B cell (primary cell): Measurements from ENCODE around the gene TRIM44. TPM values are rescaled to one million over a fixed set of nuclear protein-coding genes. Genes with fewer than 3 reads are reported as not detected.

Experiments used
- ATAC-seq: fragments of 200-7000 bp; cut with Tn5 transposase; one replicate; pipeline ENCODE4 v1.10.0; 2021; ENCODE audit warnings: low read depth, mild to moderate bottlenecking, moderate number of reproducible peaks, moderate library complexity
- CTCF ChIA-PET: fragments of 350-600 bp; sonication (Branson Sonifier 250); formaldehyde crosslinking; loops from one replicate; lab custom pipeline; 2021; ENCODE audit warnings: antibody characterized with exemption, inconsistent platforms; lab: Charles Lee
- POLR2A ChIA-PET: fragments of 350-600 bp; sonication (Branson Sonifier 250); formaldehyde crosslinking; loops from one replicate; lab custom pipeline; 2021; ENCODE audit warnings: antibody characterized with exemption; lab: Charles Lee
- DNase-seq: peaks from one replicate; pipeline ENCODE4 v3.0.0; 2013
- H2AFZ ChIP-seq: 2 replicates; pipeline ENCODE4 v1.6.1; 2012; ENCODE audit warnings: mild to moderate bottlenecking, low read depth, low read length; ENCODE audit not compliant: insufficient read depth, poor library complexity, severe bottlenecking
- H3K27ac ChIP-seq, 2 donors: 1 replicate in 1 of 2; 2 replicates in 1 of 2; pipeline ENCODE4 v1.5.1; 2012 to 2013; ENCODE audit warnings: low read length in 2 of 2, mild to moderate bottlenecking in 2 of 2, moderate library complexity in 1 of 2
- H3K27me3 ChIP-seq, 4 experiments: fragments of 200-600 bp in 1 of 4; sonication (generic) in 1 of 4; replicated peaks in 1 of 4; 1 replicate in 2 of 4; 2 replicates in 2 of 4; pipeline versions ENCODE4 v1.6.1 to v1.7.0; 2013 to 2016; ENCODE audit warnings: low read length in 3 of 4, mild to moderate bottlenecking in 2 of 4, mixed read lengths in 1 of 4, moderate library complexity in 1 of 4; ENCODE audit not compliant: insufficient read depth in 4 of 4, control insufficient read depth in 3 of 4; ENCODE audit errors: control extremely low read depth in 1 of 4
- H3K36me3 ChIP-seq, 2 experiments: replicated peaks in 1 of 2; 1 replicate in 1 of 2; 2 replicates in 1 of 2; pipeline versions ENCODE4 v1.6.1 to v1.7.1; 2013; ENCODE audit warnings: low read length in 1 of 2; ENCODE audit not compliant: insufficient read depth in 2 of 2, control insufficient read depth in 1 of 2; ENCODE audit errors: control extremely low read depth in 1 of 2, extremely low read depth in 1 of 2
- H3K4me1 ChIP-seq, 2 donors: fragments of 200-600 bp in 1 of 2; sonication (generic) in 1 of 2; 1 replicate in 1 of 2; 2 replicates in 1 of 2; pipeline versions ENCODE4 v1.5.1 to v1.6.1; 2013 to 2017; ENCODE audit warnings: low read length in 2 of 2; ENCODE audit not compliant: control insufficient read depth in 2 of 2, insufficient read depth in 2 of 2
- H3K4me2 ChIP-seq: replicated peaks from 2 replicates; pipeline ENCODE3; 2012; ENCODE audit warnings: mild to moderate bottlenecking, low read depth, low read length; ENCODE audit not compliant: poor library complexity, severe bottlenecking
- H3K4me3 ChIP-seq, 5 experiments: fragments of 200-600 bp in 1 of 5; sonication (generic) in 1 of 5; 1 replicate in 3 of 5; 2 replicates in 2 of 5; pipeline versions ENCODE4 v1.5.1 to v1.7.0; 2011 to 2016; ENCODE audit warnings: low read length in 4 of 5, mild to moderate bottlenecking in 4 of 5, low read depth in 2 of 5, control low read depth in 1 of 5, moderate library complexity in 1 of 5; ENCODE audit not compliant: insufficient read depth in 1 of 5; ENCODE audit errors: control extremely low read depth in 1 of 5, extremely low read depth in 1 of 5
- H3K79me2 ChIP-seq: fragments of 200-600 bp; sonication (generic); one replicate; pipeline ENCODE4 v1.6.0; 2016; ENCODE audit warnings: low read length; ENCODE audit not compliant: control insufficient read depth, insufficient read depth
- H3K9ac ChIP-seq: fragments of 200-600 bp; sonication (generic); 2 replicates; pipeline ENCODE4 v1.6.1; 2017; ENCODE audit warnings: mild to moderate bottlenecking, low read length, moderate library complexity
- H3K9me3 ChIP-seq, 3 donors: one replicate each; pipeline versions ENCODE4 v1.6.1 to v1.7.1; 2013; ENCODE audit warnings: low read length in 2 of 3; ENCODE audit not compliant: control insufficient read depth in 2 of 3, insufficient read depth in 1 of 3; ENCODE audit errors: control extremely low read depth in 1 of 3
- H4K20me1 ChIP-seq: 2 replicates; pipeline ENCODE4 v1.6.0; 2012; ENCODE audit warnings: mild to moderate bottlenecking, low read length; ENCODE audit not compliant: insufficient read depth, control insufficient read depth, poor library complexity, severe bottlenecking
- H3K27ac Mint-ChIP-seq: one replicate; pipeline ENCODE4 v1.8.0; 2021; ENCODE audit warnings: mixed read lengths
- H3K27me3 Mint-ChIP-seq: one replicate; pipeline ENCODE4 v1.8.0; 2021; ENCODE audit warnings: mixed read lengths
- H3K4me1 Mint-ChIP-seq: one replicate; pipeline ENCODE4 v1.8.0; 2021; ENCODE audit warnings: mixed read lengths
- H3K4me3 Mint-ChIP-seq: one replicate; pipeline ENCODE4 v1.8.0; 2021; ENCODE audit warnings: mixed read lengths
- H3K9me3 Mint-ChIP-seq: one replicate; pipeline ENCODE4 v1.8.0; 2022; ENCODE audit warnings: mixed read lengths; ENCODE audit not compliant: insufficient read depth
- EZH2 ChIP-seq: IDR thresholded peaks from 2 replicates; pipeline ENCODE4 v1.6.1; 2012; ENCODE audit warnings: borderline replicate concordance, low read depth, mild to moderate bottlenecking, moderate library complexity, low read length; ENCODE audit not compliant: insufficient read depth, poor library complexity, severe bottlenecking
- WGBS: methylation state at CpG from one replicate; pipeline ENCODE4 v1.1.5; 2013; ENCODE audit warnings: missing lambda C conversion rate; ENCODE audit not compliant: insufficient coverage; 5-methylcytosine and 5-hydroxymethylcytosine counted together
- intact Hi-C: fragments of 100-400 bp; cut with micrococcal nuclease; formaldehyde crosslinking; loops from one replicate; pipeline ENCODE4 v1.10.0; 2022
- polyA plus RNA-seq: library from polyadenylated mRNA; depleted of rRNA; stranded (reverse); fragments of >200 nt; gene quantifications from 2 replicates; pipeline ENCODE4 v1.2.3, GENCODE V29; 2012
- total RNA-seq, 2 donors: library from RNA; stranded (reverse); fragments of 120-200 nt in 1 of 2; gene quantifications; 1 replicate in 1 of 2; 2 replicates in 1 of 2; pipeline versions ENCODE4 v1.2.3 to v1.2.4, GENCODE V29; 2013 to 2022
- TF ChIP-seq, protein P1 (sequence below): fragments of 200-600 bp; IDR thresholded peaks from one replicate; pipeline ENCODE4 v1.8.0; 2022; ENCODE audit warnings: antibody characterized with exemption, mild to moderate bottlenecking

The TRIM44 gene
- total and polyA plus RNA-seq, 2 donors (not counting 1 experiment from before 2014, with no cell fraction given), result 39.1 to 71.1 TPM

DNA sequence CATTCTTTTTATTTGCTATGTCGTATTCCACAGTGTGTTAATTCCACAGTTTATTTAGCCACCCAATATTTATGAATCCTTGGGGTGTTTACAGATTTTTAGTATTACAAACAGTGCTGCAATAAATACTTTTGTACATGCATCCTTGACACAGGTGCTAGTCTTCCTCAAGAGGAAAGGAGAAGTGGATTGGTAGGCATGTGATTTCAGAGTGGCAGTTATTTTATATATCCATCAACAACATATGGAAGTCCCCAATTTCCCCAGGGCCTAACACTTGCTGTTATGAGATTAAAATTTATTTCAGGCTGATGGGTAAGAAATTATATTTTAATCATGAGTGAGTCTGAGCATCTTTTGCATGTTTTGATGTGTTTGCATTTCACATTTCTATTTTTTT is 17.9 kb downstream of the TRIM44 start:
- Mint-ChIP-seq H3K27me3 (no peaks in the 10 kb centered on the region), H3K4me3 (no peak overlapping the region), H3K27ac (no peak overlapping the region), H3K4me1 (peaks cover 74% of the 10 kb centered on the region), H3K9me3 (no peaks in the 10 kb centered on the region)
- Histone ChIP-seq H3K79me2 (peaks cover 80% of the 10 kb centered on the region), H3K27ac (peak overlapping the region in 1 of 2 donors; percentile 14), H3K9me3 (no peaks in the 10 kb centered on the region), H3K36me3 (peaks cover 0 to 7% of the 10 kb centered on the region in 2 experiments), H3K9ac (no peak overlapping the region), H3K27me3 (no peaks in the 10 kb centered on the region), H3K4me2 (no peak overlapping the region), H4K20me1 (peaks cover 51% of the 10 kb centered on the region), H2AFZ (no peak overlapping the region), H3K4me3 (no peak overlapping the region), H3K4me1 (peaks cover 29 to 57% of the 10 kb centered on the region in 2 donors)
- CTCF ChIA-PET, result no interaction called here
- intact Hi-C loops, result no loop called here
- no peak for ATAC-seq
- TF ChIP-seq EZH2, result no peak
- TF ChIP-seq, protein P1, sequence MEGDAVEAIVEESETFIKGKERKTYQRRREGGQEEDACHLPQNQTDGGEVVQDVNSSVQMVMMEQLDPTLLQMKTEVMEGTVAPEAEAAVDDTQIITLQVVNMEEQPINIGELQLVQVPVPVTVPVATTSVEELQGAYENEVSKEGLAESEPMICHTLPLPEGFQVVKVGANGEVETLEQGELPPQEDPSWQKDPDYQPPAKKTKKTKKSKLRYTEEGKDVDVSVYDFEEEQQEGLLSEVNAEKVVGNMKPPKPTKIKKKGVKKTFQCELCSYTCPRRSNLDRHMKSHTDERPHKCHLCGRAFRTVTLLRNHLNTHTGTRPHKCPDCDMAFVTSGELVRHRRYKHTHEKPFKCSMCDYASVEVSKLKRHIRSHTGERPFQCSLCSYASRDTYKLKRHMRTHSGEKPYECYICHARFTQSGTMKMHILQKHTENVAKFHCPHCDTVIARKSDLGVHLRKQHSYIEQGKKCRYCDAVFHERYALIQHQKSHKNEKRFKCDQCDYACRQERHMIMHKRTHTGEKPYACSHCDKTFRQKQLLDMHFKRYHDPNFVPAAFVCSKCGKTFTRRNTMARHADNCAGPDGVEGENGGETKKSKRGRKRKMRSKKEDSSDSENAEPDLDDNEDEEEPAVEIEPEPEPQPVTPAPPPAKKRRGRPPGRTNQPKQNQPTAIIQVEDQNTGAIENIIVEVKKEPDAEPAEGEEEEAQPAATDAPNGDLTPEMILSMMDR, result no peak
- POLR2A ChIA-PET, result no interaction called here
- WGBS, result no CpG with 5 or more reads among the region's 1 CpG
- no peak for DNase-seq

DNA sequence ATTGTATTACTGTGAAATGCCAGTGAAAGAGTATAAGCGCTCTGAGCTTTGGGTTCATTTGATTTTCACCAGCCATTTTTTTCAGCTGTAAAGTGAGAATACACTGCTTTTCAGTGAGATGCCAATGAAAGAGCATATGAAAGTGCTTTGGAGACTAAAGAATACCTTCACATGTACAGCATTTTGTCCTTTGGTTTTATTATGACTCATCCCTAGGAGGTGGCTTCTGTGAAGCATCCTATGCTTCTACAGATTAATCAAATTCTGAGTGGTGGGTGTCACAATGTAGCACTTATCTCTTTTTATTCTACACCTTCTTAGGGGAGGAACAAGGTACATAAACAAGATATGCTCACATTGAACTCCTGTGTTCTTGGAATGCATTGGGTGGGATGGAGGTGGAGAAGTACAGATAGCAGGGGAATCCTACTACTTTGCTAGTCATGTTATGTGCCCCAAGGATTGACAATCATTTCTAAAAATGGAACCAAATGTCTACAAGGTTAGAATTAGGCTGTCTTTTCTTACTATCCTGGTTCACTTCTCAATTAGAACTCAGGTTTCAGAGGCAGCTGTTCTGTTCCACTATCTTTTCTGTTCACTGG is 18.7 kb downstream of the TRIM44 start:
- DNase-seq (no peak), ATAC-seq (no peak)
- Histone ChIP-seq H3K27me3 (no peaks in the 10 kb centered on the region), H3K4me1 (peaks cover 22 to 50% of the 10 kb centered on the region in 2 donors), H3K9ac (no peak overlapping the region), H3K27ac (peak overlapping the region in 1 of 2 donors; percentile 14), H3K36me3 (peaks cover 0 to 12% of the 10 kb centered on the region in 2 experiments), H3K79me2 (peaks cover 81% of the 10 kb centered on the region), H3K4me3 (no peak overlapping the region), H3K9me3 (no peaks in the 10 kb centered on the region), H2AFZ (no peak overlapping the region), H4K20me1 (peaks cover 43% of the 10 kb centered on the region), H3K4me2 (no peak overlapping the region)
- Mint-ChIP-seq H3K27me3 (no peaks in the 10 kb centered on the region), H3K4me3 (no peak overlapping the region), H3K4me1 (peaks cover 67% of the 10 kb centered on the region), H3K9me3 (no peaks in the 10 kb centered on the region), H3K27ac (no peak overlapping the region)
- intact Hi-C loops, result no loop called here
- ChIA-PET CTCF (no interaction called here), POLR2A (no interaction called here)
- TF ChIP-seq, protein P1, result no peak
- no peak for TF ChIP-seq EZH2
- no CpG with 5 or more reads among the region's 1 CpG for WGBS
